GM18526 (cell line): ENCODE data around the gene NIPAL1.

Experiments
- POLR2A ChIP-seq: IDR thresholded peaks from 3 replicates; pipeline ENCODE4 v1.6.1; 2011; ENCODE audit not compliant: insufficient read length; ENCODE audit errors: extremely low read depth

The NIPAL1 gene

DNA sequence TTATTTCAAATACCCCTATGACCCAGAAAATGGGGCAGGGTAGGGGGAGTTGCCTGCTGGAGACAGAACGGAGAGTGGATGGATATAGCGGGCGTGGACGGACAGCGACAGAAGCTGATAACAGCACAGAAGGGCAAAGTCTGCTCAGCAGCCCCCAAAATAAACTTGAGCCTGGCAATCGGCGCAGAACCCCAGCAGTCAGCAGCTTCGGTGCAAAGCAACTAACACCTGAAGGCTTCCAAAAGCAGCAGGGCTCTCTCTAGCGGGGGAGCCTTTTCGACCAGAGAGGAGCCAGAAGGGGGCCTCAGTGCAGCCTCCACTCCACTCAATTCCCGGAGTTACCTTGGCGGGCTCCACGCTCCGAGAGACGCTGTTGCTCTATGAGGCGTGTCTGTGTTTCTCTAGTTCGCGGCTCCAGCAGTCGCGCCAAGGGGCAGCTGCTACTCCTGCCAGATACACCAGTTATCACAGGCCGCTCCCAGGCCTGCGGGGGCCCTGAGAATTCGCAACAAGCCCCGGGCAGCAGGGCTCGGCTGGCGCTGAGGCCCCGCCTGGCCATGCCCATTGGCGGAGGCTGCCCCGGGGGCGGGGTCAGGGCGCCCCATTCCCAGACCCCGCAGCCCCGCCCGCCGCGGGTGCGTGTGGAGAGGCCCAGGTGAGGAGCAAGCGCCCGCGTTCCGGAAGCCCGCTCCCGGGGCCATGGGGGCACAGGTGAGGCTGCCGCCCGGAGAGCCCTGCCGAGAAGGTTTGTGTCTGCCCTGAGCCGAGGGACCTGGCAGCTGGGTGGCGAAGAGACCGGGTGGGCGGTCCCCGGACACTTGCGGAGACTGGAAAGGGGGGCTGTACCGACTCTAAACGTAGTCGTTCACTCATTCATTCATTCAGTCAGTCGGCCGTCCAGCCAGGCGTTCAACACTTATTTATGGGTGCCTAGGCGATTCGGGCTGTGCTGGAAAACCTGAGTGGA is at the start of gene NIPAL1, which contains the start of gene CNGA1:
Gene NIPAL1 (plus strand): TSS at position 632 of the 967 bp plus-strand sequence. CDS start 68 bp downstream, at position 700.
Gene CNGA1 (minus strand): TSS at position 541 of the 967 bp plus-strand sequence. CDS start 63,992 bp downstream, outside the sequence.
- TF ChIP-seq POLR2A: no peak

- TF ChIP-seq POLR2A: no peak
Observed at GRCh38 chr4:47968847-47969246, 47.7 kb upstream of the NIPAL1 start.

GRCh38 chr4:47972181-47972580 is 44.4 kb upstream of the NIPAL1 start:
- TF ChIP-seq POLR2A: no peak

DNA sequence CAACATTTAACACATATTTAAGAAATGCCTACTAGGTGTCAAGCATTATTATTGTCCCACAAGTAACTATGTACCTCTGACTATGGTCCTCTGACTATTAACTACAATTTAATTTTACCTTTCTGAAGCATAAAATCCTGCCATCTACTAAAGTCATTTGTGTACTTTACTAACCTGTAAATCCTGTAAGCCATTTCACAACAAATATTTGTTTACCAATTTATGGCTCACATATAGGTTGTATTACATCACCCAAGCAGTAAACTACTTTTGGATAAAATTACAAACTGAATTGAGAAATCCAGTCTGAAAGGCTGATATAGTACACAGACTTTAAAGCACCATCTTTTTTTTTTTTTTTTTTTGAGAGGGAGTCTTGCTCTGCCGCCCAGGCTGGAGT is 43.9 kb upstream of the NIPAL1 start:
- no peak for TF ChIP-seq POLR2A

GRCh38 chr4:47974566-47974965 is 42.0 kb upstream of the NIPAL1 start:
- no peak for TF ChIP-seq POLR2A

DNA sequence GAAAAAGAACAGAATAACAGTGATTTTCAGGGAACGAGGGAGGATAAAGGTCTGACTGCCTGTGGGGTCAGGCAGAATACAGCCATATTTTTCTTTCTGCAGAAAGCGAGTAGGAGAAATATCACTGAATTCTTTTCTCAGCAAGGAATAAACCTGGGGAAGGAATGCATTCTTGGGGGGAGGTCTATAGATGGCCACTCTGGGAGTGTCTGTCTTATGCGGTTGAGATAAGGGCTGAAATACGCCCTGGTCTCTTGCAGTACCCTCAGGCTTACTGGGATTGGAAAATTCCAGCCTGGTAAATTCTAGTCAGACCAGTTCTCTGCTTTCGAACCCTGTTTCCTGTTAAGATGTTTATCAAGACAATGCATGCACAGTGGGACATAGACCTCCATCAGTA is 26.4 kb upstream of the NIPAL1 start:
- TF ChIP-seq POLR2A: no peak

DNA sequence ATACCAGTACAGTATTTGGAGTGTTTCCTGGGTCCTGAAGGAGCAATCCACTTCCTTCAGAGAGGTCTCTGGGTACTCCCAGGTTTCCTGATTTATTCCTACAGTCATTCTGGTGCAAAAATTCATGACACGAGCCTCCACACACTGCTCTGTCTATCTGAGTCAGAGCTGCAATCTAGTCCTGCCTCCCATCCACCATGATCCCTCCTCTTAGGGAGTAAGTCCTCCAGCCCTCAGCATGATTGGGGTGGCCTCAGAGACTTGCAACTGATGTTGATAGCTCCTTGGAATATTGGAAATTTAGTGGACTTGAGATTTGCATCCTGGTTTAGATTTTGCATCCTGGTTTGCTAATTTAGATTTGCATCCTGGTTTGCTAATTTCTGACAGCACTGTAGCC is 20.6 kb upstream of the NIPAL1 start:
- no peak for TF ChIP-seq POLR2A

DNA sequence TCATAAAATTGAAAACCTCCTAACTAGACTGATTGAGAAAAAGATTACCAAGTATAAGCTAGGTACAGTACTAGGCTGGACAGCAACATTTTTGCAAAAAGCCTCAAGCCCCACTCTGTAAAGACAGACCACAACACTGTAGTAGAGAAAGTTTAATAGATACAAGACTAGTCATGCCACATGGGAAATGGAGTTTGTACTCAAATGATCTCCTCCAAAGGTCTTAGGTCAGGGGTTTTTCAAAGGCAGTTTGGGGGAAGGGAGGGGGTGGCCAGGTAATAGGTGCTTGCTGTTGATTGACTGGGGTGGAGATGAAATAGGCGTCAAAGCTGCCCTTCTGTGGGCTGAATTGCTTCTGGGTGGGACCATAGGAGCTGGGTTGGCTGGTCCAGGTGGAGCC is 14.3 kb upstream of the NIPAL1 start:
- no peak for TF ChIP-seq POLR2A

- TF ChIP-seq POLR2A: no peak
Observed at GRCh38 chr4:48005781-48006180, 10.8 kb upstream of the NIPAL1 start.

DNA sequence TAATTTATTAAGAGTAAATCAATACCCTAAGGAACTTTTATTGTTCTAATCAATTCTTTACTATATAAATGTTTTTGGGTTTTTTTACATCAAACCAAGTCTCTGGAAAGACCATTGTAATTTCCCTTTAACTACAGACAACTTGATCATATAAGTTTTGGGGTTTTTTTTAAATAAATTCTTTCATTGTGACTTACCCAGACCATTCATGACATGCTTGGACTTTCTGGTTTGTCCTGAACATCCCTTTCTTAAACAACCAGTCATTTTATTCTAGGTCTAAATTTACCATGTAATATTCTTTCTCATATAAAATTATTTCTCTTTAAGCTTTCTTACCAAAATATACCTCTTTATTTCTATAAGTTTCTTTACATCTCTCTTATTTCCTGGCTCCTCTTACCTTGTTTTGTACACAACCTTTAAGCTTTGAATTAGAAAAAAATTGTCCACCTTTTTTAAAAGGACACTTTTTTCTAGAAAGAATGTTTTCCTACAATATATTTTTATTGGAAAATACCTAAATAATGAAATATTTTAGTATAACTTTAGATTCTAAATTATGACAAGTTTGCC is 8.5 kb upstream of the NIPAL1 start:
- TF ChIP-seq POLR2A: no peak

- no peak for TF ChIP-seq POLR2A
Observed at GRCh38 chr4:48011722-48012121, 4.8 kb upstream of the NIPAL1 start.

GRCh38 chr4:48012824-48013223 is 3.7 kb upstream of the NIPAL1 start:
- TF ChIP-seq POLR2A: no peak

- TF ChIP-seq POLR2A: no peak
Observed at GRCh38 chr4:48015216-48015615, 1.4 kb upstream of the NIPAL1 start.

GRCh38 chr4:48015678-48016077 is 894 bp upstream of the NIPAL1 start:
- no peak for TF ChIP-seq POLR2A

- TF ChIP-seq POLR2A: no peak
Observed at GRCh38 chr4:48017108-48017571, 568 bp downstream of the NIPAL1 start.

DNA sequence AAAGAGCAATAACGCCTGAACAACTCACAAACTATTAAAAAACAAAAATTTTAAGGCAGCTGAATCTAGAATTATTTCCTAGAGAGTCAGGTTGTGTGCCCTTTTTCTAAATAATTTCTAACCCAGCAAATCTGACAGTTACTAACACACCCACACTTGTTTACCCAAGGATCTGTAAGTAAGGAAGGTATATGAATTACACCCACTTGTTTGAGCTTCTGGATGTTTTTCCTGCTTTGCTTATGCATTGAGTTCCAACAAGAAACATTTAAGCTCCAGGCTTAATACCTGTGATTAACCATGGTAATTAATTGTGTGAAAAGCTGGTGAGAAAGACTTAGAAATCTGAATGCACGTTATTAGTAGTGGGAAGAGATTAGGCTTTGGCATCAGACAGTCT is 1.5 kb downstream of the NIPAL1 start:
- TF ChIP-seq POLR2A: no peak
